ENCODE results near the gene DYNC1LI2.
"Not testable (repeated sequence)": the region's sequence is repeated elsewhere in the genome, so short reads cannot be mapped to it uniquely, and the experiment has no call there.

Gene DYNC1LI2
- total RNA-seq: 67.3 to 176 (median 105) reads per million in 18 experiments

- DNase-seq: peak; percentile 71 to 85
These were observed at the start of gene DYNC1LI2 for GRCh38 chr16:66751303-66751991. DYNC1LI2 (minus strand) TSS chr16:66751609; CDS start chr16:66751591, 18 bp downstream.

- no peak for DNase-seq
These were observed 49.4 kb upstream of the DYNC1LI2 start for GRCh38 chr16:66800856-66801255.

- DNase-seq: no peak
These were observed 46.8 kb upstream of the DYNC1LI2 start for GRCh38 chr16:66798161-66798560.

- DNase-seq: not testable (repeated sequence)
These were observed 42.6 kb upstream of the DYNC1LI2 start for GRCh38 chr16:66793984-66794383.

- no peak for DNase-seq
These were observed 38.8 kb upstream of the DYNC1LI2 start for GRCh38 chr16:66790130-66790733.

GRCh38 chr16:66787427-66787826, 36.0 kb upstream of the DYNC1LI2 start:
- no peak for DNase-seq

- DNase-seq: no peak
These were observed 35.1 kb upstream of the DYNC1LI2 start for GRCh38 chr16:66786551-66786950.

GRCh38 chr16:66776457-66776856, 25.0 kb upstream of the DYNC1LI2 start:
- no peak for DNase-seq

- no peak for DNase-seq
These were observed 23.6 kb upstream of the DYNC1LI2 start for GRCh38 chr16:66774981-66775380.

GRCh38 chr16:66758086-66758485, 6.7 kb upstream of the DYNC1LI2 start:
- no peak for DNase-seq

- no peak for DNase-seq
These were observed 3.4 kb upstream of the DYNC1LI2 start for GRCh38 chr16:66754819-66755218.

GRCh38 chr16:66754211-66754610, 2.8 kb upstream of the DYNC1LI2 start:
- DNase-seq: no peak

GRCh38 chr16:66752958-66753357, 1.5 kb upstream of the DYNC1LI2 start:
- DNase-seq: no peak

GRCh38 chr16:66752379-66752778, 970 bp upstream of the DYNC1LI2 start:
- DNase-seq: no peak

GRCh38 chr16:66751992-66752322, 548 bp upstream of the DYNC1LI2 start:
- no peak for DNase-seq

GRCh38 chr16:66751053-66751302, 431 bp downstream of the DYNC1LI2 start:
- DNase-seq: no peak

GRCh38 chr16:66750279-66751052, 943 bp downstream of the DYNC1LI2 start:
- DNase-seq: no peak

- peak; percentile 95 to 97 for DNase-seq
These were observed 4.7 kb downstream of the DYNC1LI2 start for GRCh38 chr16:66746682-66747081.

GRCh38 chr16:66746048-66746447, 5.4 kb downstream of the DYNC1LI2 start:
- DNase-seq: peak in 1 of 2 donors; percentile 17

GRCh38 chr16:66741950-66742808, 9.2 kb downstream of the DYNC1LI2 start:
- peak in 1 of 2 donors; percentile 45 for DNase-seq

GRCh38 chr16:66741169-66741900, 10.1 kb downstream of the DYNC1LI2 start:
- DNase-seq: peak; percentile 57 to 61

GRCh38 chr16:66740533-66740932, 10.9 kb downstream of the DYNC1LI2 start:
- peak; percentile 58 to 59 for DNase-seq

Measured in inflammatory macrophage (primary cell).